Skeletal muscle cell (primary cell): ENCODE results near the gene CLEC16A.

Experiments
- DNase-seq: peaks from one replicate; pipeline ENCODE4 v3.0.0-alpha.2; 2010; ENCODE audit warnings: low read depth
- H3K4me3 ChIP-seq: 2 replicates; pipeline ENCODE4 v1.5.1; 2011; ENCODE audit warnings: low read depth, mild to moderate bottlenecking, control low read depth, low read length, moderate library complexity

The CLEC16A gene

DNA sequence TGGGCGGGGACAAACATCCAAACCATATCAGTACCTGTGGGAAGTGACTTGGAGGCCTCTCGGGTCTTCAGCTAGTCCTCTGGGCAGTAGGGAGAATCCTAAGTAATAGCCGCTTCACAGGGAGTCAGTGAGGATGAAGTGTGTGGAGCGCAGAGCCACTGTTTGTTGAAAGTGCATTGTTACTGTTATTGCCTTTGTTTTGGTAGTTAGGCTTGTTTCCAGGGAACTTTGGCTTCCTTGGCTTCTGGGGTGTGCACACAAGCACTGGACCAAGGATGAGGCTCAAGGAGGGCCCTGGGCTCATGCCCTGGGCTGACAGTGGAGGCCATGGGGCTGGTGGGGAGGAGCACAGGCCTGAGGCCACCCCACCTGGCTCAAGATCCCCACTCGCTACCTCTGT, 141.6 kb downstream of the CLEC16A start:
- DNase-seq, result no peak
- no peak overlapping the region for H3K4me3 ChIP-seq

DNA sequence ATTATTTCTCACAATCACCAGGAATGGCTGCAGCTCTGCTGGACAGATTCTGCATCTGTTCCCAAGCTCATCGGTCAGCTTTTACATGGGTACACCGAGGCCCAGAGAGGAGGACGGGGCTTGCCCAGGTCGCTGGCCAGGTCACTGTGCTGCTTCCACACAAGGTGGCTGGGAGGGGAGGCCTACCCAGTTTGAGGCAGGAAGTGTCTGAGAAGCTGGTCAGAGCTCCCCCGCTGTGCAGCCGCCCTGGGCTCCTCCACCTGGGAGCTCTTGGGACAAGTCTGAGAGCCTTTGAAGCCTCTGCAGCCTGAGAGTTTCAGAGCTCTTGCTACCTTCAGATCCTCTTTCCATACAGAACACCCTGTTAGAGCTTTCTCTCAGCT, 143.3 kb downstream of the CLEC16A start:
- H3K4me3 ChIP-seq, result no peak overlapping the region
- DNase-seq, result no peak

DNA sequence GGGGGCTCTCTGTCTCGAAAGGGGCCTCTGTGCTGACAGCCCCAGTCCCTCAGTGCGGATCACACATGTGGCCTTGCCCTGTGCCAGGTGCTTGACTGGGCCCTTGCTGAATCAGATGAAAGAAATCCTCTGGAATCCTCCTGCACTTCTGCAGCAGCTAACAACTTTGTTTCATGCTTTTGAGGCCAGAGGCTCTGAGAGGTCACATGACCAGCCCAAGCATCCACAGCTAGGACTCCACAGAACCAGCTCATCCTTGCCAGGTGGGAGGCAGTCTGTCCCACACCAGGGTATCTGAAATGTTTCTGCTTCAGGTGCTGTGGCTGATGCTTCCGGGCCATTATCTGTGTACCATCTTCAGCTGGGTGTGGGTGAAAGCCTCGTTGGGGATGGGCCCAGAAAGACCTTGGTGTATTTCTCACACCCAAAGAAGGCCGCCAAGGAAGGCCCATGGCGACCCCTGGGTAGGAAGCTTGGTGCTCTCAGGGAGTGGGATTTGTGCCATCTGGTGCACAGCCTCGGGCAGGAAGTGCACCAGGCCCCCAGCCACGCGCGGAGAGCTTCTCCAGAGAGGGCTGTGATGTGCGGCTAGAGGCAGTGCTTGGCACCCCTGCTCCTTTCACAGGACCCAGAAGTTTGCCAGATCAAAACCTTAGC, 143.8 kb downstream of the CLEC16A start:
- DNase-seq, result no peak

DNA sequence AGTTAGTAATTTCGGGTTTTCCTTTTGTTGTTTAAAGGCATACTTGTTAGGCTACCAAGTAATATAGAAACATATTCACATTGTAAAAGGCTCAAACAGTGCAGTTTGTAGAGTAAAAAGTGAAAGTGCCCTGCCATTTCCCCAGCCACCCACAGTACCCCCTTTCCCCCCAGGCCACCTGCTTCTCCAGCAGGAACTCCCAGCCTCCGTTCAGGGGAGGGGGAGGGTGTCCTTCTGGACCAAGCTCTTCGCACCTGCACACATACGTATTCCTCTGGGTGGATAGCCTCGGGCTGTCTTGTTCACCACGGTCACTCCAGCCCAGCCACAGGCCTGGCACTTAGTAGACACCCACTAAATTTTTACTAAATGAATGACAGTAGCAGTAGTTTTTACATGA, 144.5 kb downstream of the CLEC16A start:
- no peak overlapping the region for H3K4me3 ChIP-seq
- no peak for DNase-seq

More for the DNA sequence above, 143.8 kb downstream of the CLEC16A start:
- no peak overlapping the region for H3K4me3 ChIP-seq

DNA sequence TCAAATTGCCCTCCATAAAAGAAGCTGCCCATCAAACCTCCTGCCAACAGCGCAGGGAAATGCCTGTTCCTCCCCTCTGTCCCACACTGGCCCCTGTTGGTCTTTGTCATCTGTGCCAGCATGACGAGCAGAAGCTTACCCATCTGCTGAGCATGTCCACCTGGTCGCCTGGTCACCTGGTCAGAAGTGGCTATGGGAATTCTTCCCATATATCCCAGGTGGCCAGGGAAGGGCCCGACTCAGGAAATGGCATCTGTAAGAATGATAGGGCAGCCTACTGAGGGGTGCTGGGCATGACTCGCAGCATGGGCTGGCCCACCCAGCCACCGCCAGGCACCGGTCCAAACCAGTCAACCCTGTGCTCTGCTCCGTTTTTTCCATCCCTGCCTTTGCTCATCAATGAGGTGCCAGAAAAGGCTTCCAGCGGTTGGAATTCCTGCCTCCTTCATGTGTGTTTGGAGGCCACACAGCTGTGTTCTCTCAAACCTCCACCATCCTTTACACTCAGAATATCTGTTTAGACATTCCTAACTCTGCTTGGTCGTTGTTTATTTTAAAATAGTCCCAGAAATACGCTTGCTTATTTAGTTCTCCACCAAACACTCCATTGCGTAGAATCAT, 145.2 kb downstream of the CLEC16A start:
- DNase-seq, result no peak
- H3K4me3 ChIP-seq, result no peak overlapping the region

DNA sequence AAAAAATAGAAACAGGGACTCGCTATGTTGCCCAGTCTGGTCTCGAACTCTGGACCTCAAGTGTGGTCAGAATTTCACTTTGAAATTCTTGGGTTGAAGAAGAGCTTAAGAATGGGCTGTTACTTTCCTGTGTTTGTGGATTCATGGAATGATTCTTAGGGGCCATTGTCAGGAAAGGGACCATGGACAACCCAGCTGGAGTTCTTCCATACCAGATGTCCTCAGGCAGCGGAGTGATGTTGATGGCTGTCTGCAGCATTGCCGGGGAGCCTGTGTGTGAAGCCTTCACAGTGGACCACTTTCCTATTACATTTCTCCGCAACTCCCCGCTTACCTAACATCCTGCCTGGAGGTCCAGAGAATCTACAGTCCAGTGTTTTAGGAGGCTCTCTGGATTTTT, 145.9 kb downstream of the CLEC16A start:
- no peak for DNase-seq
- H3K4me3 ChIP-seq, result no peak overlapping the region

DNA sequence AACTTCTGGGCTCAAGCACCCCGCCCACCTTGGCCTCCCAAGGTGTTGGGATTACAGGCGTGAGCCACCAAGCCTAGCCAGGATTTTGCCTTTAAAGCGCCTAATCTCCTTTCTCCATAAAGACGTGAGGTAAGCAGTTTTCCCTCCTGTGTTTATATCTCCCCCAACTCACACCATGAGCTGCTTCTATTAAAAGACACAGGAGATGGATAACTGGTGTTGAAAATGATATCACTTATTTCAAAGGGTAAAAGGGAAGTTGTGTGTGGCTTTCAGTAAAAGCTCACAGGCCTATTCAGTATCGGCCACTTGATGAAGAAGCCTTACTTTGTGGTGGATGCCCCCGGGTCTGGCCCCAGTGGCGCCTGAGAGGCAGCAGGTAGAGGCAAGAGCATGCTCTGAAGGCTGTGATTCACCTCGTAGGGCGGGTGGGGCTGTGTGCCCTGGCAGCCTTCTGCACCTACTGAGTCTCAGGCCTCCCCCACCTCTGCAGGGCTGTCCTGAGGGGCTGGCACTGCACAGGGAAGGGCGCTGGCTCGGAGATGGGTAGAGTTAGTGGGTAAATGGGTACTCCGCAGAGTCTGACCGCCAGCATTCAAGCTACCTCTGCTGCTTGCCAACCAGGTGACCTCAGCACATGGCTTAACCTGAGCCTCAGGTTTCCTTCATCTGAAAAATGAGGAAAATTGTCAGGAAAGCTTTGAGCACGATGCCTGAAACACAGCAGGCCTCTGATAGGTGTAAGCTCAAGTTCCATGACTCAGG, 146.8 kb downstream of the CLEC16A start:
- no peak for DNase-seq
- H3K4me3 ChIP-seq, result no peak overlapping the region

DNA sequence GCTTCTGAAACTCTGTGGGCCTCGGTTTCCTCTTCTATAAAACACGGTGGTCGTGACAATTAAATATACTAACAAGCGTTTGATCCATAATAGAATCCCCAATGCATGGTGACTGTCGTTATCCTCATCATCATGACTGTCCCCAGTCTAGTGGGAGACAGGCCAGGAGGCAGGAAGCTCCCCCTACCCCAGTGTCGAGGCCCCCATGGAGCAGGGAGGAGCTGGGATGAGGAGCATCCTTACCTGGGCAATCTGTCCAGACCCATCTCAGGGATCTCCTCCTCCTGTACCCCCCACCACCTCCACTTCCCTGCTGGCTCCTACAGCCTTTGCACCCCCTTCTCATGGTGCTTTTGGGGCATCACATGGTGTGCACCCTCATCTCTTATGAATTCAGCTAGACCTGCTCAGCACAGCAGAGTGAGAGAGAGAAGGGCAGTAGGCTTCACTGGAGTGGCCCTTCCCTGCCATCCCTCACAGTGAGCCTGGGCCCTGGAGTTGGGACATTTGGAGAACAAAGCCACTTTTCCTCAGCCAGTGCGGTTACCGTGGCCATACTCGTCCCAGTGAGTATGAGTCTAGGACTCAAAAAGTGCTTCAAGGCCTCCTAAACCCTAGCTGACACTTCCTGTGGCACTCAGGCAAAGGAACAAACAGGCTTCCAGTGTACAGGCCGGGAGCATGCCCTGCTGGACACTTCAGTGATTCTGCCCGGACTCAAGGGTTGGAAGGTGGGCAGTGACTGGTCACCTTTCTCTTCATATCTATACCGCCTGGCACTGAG, 148.6 kb downstream of the CLEC16A start:
- DNase-seq, result no peak
- no peak overlapping the region for H3K4me3 ChIP-seq

DNA sequence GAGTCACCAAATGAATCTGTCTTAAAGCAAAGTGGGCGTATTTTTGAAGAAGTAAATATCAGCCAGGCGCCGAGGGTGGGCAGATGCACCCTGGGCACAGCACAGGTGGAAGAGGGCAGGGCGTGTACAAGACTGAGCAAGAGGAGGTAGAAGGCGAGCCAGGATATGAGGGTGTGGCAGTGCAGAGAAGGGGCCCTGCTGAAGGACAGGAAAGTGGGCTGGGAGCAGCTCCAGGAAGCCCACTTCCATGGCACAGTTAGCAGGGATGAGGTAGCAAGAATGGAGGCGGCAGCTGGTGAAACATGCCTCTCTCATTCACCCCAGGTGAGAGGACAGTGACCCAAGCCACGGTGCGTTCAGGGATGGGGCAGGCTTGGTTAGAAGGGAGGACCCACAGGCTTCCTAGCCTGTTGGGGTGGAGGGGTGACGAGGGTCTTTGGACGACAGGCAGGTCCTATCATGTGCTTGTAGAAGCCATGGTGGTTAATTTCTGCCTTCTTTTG, 149.3 kb downstream of the CLEC16A start:
- DNase-seq, result no peak

DNA sequence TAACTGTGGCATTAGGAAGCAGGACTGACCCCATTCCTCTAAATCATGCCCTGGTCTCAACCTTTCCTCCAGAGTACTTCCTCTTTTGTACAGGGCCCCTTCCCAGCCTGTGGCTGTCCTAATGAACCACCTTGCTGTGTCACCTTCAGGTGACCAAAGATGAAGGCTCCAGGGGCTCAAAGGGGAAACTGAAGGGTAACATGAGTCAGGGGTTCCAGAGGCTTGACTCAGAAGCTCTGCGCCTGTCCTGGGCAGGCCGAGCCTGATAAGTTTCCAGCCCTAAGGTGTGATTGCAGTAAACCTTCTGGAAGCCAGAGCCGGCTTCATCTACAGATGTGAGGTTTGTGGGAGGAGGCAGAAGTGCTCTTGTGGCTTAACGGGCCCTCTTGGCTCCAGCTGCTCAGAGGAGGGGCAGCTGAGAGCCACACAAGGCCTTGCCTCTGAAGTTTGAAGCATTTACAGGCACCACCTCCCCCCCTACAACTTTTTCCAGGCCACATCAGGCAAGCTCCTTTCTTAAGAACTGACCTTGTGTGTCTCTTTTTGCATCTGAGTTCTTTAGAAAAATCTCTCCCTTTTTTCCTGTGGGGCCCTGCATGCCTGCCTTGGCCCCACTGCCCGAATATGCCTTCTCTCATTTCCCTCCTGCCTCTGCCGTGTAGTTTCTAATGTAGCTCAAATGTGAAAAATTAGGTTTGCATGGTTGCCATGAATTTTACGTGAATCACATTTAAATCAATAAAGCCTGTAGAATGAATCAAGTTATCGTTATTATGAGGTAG, 149.9 kb downstream of the CLEC16A start:
- DNase-seq, result no peak

More for the DNA sequence above, 149.3 kb downstream of the CLEC16A start:
- H3K4me3 ChIP-seq, result no peak overlapping the region

DNA sequence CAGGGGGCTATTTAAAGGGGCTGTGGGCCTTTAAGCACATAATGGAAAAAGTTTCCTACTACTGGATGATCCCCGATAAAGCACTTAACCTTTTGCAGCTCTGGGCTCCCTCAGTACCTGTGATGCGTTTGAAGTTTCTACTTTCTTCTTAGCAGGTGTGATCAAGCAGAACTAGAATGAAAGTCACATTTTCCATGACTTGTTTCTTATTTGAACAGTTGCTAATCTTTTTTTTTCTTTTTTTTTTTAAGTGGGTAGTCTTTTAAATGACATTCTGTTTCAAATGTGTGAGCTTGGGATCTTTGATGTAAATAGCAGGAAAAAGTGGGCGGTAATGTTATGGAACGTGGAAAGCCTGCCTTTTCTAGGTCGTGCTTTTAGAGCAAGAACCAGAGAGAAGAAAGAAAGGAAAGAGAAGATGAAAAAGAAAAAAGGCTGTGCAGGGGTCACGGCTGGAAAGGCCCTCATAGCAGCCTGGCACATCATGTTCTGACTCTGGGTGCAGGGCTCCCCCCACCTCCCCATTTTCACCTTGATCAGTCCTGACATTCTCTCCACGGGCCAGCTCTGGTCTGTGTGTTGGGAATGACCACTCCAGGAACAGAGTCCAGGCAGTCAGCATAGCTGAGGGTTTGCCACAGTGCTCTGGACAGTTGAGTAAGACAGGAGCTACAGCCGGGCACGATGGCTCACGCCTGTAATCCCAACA, 150.6 kb downstream of the CLEC16A start:
- H3K4me3 ChIP-seq, result no peak overlapping the region
- no peak for DNase-seq

More for the DNA sequence above, 149.9 kb downstream of the CLEC16A start:
- H3K4me3 ChIP-seq, result no peak overlapping the region

DNA sequence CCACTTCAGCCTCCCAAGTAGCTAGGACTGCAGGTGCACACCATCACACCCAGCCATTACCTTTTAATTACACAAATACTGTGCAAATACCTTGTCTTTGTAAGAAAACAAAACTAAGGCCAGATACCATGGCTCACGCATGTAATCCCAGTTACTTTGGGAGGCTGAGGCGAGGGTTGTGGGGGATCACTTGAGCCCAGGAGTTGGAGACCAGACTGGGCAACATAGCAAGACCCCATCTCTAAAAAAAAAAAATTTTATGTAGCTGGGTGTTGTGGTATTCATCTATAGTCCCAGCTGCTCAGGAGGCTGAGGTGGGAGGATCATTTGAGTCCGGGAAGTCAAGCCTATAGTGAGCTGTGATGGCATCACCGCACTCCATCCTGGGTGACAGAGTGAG, 151.6 kb downstream of the CLEC16A start:
- H3K4me3 ChIP-seq, result no peak overlapping the region
- no peak for DNase-seq

DNA sequence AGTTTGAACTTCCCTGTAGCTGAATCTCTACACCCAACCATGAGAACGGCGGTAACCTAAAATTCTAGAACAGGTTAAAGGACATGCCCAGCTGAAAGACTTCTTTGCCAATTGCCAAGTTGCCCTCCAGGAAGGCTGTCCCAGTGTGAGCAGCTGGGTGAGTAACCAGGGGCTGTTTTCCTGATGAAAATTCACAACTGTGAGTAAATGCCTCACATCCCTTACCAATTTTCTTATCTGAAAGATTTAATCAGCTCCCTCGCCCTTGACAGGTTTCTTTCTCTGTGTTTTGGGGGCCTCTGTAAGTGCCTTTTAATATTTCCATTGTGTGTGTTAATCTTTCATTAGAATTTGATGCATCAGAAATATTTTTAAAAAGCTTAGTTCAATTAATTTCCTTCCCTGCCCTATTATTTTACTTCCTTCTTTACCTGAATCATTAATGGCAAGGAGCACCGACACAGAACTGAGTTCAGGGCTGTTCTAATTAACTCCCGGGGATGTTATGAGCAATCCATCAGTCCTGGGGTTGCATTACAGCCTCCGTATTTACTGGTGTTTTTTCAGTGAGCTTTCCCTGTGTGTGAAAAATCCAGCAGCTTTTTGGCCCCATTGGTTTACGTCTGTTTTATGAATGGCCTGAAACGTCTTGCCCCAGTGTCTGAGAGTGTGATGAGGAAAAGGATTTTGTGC, 152.9 kb downstream of the CLEC16A start:
- DNase-seq, result no peak

DNA sequence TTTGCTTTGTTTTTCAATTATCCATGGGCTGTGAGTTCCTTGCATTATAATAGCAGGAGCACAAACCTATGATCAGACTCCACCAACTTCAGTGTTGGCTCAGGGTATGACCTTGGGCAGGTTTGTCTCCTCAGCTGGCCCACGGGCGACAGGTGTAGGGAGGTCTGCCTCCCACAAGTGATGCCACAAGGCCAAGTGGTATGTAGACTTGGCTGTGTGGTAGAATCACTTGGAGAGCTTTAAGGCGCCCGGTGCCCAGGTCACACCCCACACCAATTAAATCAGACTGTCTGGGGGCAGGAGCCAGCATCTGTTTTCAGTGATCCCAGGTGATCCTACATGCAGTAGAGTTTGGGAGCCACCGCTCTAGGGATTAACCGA, 153.4 kb downstream of the CLEC16A start:
- no peak for DNase-seq

More for the DNA sequence above, 152.9 kb downstream of the CLEC16A start:
- no peak overlapping the region for H3K4me3 ChIP-seq

DNA sequence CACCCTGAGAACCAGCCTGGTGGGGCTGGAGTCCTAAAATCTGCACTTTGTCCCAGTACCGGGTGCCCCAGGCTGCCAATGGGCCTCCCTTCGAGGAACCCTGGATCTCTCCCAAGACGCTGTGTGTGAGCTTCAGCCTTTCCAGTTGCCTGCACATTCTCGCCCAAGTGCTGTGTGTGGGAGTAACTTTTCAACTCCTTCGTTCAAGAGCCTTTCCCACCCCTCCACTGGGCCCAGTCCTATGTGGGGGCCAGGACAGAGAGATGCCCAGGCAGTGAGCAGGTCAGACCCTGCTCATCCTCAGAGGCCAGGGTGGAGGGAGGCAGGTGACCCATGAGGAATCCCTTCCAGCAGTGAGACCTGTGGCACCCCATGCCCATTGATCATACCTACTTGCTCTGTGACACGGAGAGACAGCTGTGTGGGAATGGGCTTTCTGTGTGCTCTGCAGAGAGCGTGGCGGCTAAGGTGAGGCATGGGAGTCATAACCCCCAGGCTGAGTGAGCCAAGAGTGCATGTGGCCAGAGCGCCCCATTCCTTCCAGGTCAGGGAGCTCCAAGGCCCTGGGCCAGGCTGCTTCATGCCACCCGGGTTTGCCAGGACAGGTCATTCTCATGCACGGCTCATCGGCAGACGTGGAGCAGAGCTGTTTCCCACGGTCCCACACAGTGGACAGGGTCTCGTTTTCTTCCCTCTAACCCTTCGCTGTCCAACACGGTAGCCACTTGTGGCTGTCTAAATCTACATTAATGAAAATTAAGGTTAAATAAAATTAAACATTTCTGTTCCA, 154.4 kb downstream of the CLEC16A start:
- no peak overlapping the region for H3K4me3 ChIP-seq
- DNase-seq, result no peak

More for the DNA sequence above, 153.4 kb downstream of the CLEC16A start:
- no peak overlapping the region for H3K4me3 ChIP-seq

DNA sequence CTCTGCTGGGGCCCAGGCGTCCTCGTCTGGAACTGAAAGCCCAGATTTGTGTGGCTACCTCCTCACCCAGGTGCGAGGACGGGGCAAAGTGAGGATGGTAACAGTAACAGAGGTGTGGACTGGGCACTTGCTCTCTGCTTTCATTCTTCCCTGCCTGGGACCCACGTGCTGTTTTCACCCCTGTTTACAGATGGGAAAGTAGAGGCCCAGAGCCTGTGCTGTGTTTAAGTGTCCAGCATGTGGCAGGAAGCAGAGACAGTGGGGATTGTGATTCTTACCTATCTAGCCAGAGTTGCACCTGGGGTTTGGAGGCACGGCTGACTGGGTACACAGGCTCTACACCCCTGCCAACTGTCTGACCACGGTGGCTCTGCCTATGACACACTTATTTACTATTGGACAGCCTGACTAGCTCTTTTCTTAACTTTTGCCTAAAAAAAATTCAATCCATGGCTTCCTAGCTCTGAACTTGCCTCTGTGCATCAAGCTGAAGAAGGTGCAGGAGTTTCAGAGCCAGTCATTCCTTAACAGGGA, 155.4 kb downstream of the CLEC16A start:
- H3K4me3 ChIP-seq, result no peak overlapping the region
- DNase-seq, result no peak

DNA sequence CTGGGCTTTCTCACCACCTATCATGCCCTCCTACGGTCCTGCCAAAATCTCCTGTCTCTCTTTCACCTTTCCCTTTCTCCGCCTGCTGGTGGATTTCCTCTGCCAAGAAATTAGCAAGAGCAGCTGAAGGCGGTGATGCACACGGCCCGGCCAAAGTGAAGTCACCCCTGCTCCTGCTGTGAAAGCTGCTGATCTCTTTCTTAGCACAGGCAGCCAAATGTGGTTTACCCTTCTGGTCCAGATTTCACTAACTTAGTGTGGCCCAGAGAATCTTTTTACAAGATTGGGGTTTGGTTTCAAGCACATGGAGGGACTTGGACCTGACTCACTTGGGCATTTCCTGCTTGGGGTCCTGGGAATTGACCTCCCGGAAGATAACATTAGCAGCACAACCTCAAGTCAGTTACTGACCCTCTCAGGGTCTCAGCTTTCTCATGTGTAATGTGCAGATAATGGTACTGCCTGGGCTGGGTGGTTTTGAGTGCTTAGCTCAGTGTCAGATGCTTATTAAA, 155.9 kb downstream of the CLEC16A start:
- DNase-seq, result peak; percentile 93
- no peak overlapping the region for H3K4me3 ChIP-seq
